GM18909 (cell line): ENCODE data around the gene BORCS8.
"Not testable (repeated sequence)": the region's sequence is repeated elsewhere in the genome, so short reads cannot be mapped to it uniquely, and the experiment has no call there.

Source experiments
- ATAC-seq: cut with Tn5 transposase; IDR thresholded peaks from one replicate; pipeline ENCODE4 v1.9.1; 2021; ENCODE audit warnings: mild to moderate bottlenecking; ENCODE audit not compliant: unreplicated experiment, poor library complexity

Gene BORCS8

GRCh38 chr19:19154768-19155494 lies 37.0 kb downstream of the BORCS8 start:
- no peak for ATAC-seq

GRCh38 chr19:19152668-19153384 lies 39.1 kb downstream of the BORCS8 start:
- no peak for ATAC-seq

- peak; percentile 43 for ATAC-seq
These were observed 40.5 kb downstream of the BORCS8 start for GRCh38 chr19:19151418-19151817.

- no peak for ATAC-seq
These were observed 42.5 kb downstream of the BORCS8 start for GRCh38 chr19:19149435-19149834.

- ATAC-seq: not testable (repeated sequence)
These were observed 43.4 kb downstream of the BORCS8 start for GRCh38 chr19:19148504-19148903.

- no peak for ATAC-seq
These were observed 44.6 kb downstream of the BORCS8 start for GRCh38 chr19:19147344-19147743.

GRCh38 chr19:19146865-19147264 lies 45.1 kb downstream of the BORCS8 start:
- no peak for ATAC-seq

- ATAC-seq: no peak
These were observed 46.0 kb downstream of the BORCS8 start for GRCh38 chr19:19145684-19146608.

- no peak for ATAC-seq
These were observed 46.7 kb downstream of the BORCS8 start for GRCh38 chr19:19145281-19145680.

GRCh38 chr19:19142347-19142746 lies 49.6 kb downstream of the BORCS8 start:
- ATAC-seq: no peak

GRCh38 chr19:19140476-19140875 lies 51.5 kb downstream of the BORCS8 start:
- no peak for ATAC-seq

- no peak for ATAC-seq
These were observed 52.1 kb downstream of the BORCS8 start for GRCh38 chr19:19139876-19140229.

- ATAC-seq: peak; percentile 98
These were observed 53.6 kb downstream of the BORCS8 start, which contains the start of gene TMEM161A for GRCh38 chr19:19138109-19138981. TSS of gene TMEM161A (minus strand) at chr19:19138478. CDS start at chr19:19138428, 50 bp downstream.

- ATAC-seq: no peak
These were observed 54.3 kb downstream of the BORCS8 start for GRCh38 chr19:19137556-19138108.

GRCh38 chr19:19135713-19136112 lies 56.2 kb downstream of the BORCS8 start:
- ATAC-seq: not testable (repeated sequence)

GRCh38 chr19:19134687-19135158 lies 57.2 kb downstream of the BORCS8 start:
- ATAC-seq: no peak

- ATAC-seq: no peak
These were observed 58.0 kb downstream of the BORCS8 start for GRCh38 chr19:19133985-19134384.

GRCh38 chr19:19132912-19133311 lies 59.0 kb downstream of the BORCS8 start:
- ATAC-seq: no peak

- no peak for ATAC-seq
These were observed 60.0 kb downstream of the BORCS8 start for GRCh38 chr19:19131989-19132388.
